Esophagus muscularis mucosa (tissue), 3 donors: ENCODE measurements around the gene TPK1.

Experiments
- CTCF ChIP-seq, 3 experiments: fragments of 200-600 bp in 2 of 3; fragments of 450-650 bp in 1 of 3; sonication (generic) in 2 of 3; IDR thresholded peaks; one replicate each; pipeline ENCODE4 v1.5.1; 2017 to 2019; ENCODE audit warnings: antibody characterized with exemption in 3 of 3, mild to moderate bottlenecking in 2 of 3, moderate library complexity in 1 of 3
- POLR2A ChIP-seq: fragments of 450-650 bp; IDR thresholded peaks from one replicate; pipeline ENCODE4 v1.6.1; 2017; ENCODE audit warnings: antibody characterized with exemption, moderate library complexity, mild to moderate bottlenecking, low read depth

DNA sequence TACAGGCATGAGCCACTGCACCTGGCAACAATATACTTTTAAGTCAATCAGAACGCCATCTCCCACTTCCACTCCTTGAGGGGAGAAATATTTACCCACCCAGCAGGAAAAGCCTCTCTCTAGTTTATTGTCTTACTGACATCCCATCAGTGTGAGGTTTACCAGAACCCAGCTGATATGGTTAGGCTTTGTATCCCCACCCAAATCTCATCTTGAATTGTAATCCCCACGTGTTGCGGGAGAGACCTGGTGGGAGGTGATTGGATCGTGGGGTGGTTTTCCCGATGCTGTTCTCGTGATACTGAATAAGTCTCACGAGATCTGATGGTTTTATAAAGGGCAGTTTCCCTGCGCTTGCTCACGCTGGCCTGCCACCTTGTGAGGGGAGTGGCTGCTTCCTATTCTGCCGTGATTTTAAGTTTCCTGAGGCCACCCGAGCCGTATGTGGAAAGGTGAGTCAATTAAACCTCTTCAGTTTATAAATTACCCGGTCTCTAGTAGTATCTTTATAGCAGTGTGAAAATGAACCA, 37.5 kb upstream of the TPK1 start:
- TF ChIP-seq CTCF (IDR thresholded peaks at IDR 0.05) (no peak), POLR2A (no peak)
